Measurements from ENCODE around the gene LNPEP. TPM values are rescaled to one million over a fixed set of nuclear protein-coding genes. Genes with fewer than 3 reads are reported as not detected.

LNPEP gene
- total and polyA plus RNA-seq, 2 donors (not counting 1 experiment from before 2014, with no cell fraction given): 10.5 to 92.9 TPM

- no peaks in the 10 kb centered on the region for H3K27me3 ChIP-seq (replicated peaks in 1 of 4; ENCODE audit: control extremely low read depth in 1 of 4, control insufficient read depth in 3 of 4, insufficient read depth in 4 of 4, low read length in 3 of 4)
- Mint-ChIP-seq H3K27me3 (no peaks in the 10 kb centered on the region), H3K4me1 (peaks cover 6% of the 10 kb centered on the region), H3K4me3 (no peak overlapping the region), H3K9me3 (ENCODE audit: insufficient read depth) (no peaks in the 10 kb centered on the region), H3K27ac (peak overlapping the region; percentile 16)
- no peak overlapping the region for H3K4me2 ChIP-seq (replicated peaks; ENCODE audit: low read depth, low read length, poor library complexity, severe bottlenecking)
- H3K36me3 ChIP-seq (replicated peaks in 1 of 2; ENCODE audit: control extremely low read depth in 1 of 2, control insufficient read depth in 1 of 2, extremely low read depth in 1 of 2, insufficient read depth in 2 of 2, low read length in 1 of 2): peaks cover 11 to 73% of the 10 kb centered on the region in 2 experiments
- H4K20me1 ChIP-seq (ENCODE audit: control insufficient read depth, insufficient read depth, low read length, poor library complexity, severe bottlenecking): no peaks in the 10 kb centered on the region
- DNase-seq (no peak), ATAC-seq (ENCODE audit: low read depth) (no peak)
- no peak overlapping the region for H3K9ac ChIP-seq (ENCODE audit: low read length)
- intact Hi-C loops (cut with micrococcal nuclease): no loop called here
- H3K79me2 ChIP-seq (ENCODE audit: control insufficient read depth, insufficient read depth, low read length): peaks cover 12% of the 10 kb centered on the region
- no peaks in the 10 kb centered on the region for H3K9me3 ChIP-seq (ENCODE audit: control extremely low read depth in 1 of 3, control insufficient read depth in 2 of 3, insufficient read depth in 1 of 3, low read length in 2 of 3)
- peak overlapping the region in 1 of 2 donors; percentile 42 for H3K27ac ChIP-seq (ENCODE audit: low read length in 2 of 2)
- H3K4me3 ChIP-seq (ENCODE audit: control extremely low read depth in 1 of 5, extremely low read depth in 1 of 5, insufficient read depth in 1 of 5, low read depth in 2 of 5, low read length in 4 of 5): no peak overlapping the region
- H3K4me1 ChIP-seq (ENCODE audit: control insufficient read depth in 2 of 2, insufficient read depth in 2 of 2, low read length in 2 of 2): no peaks in the 10 kb centered on the region
- no peak overlapping the region for H2AFZ ChIP-seq (ENCODE audit: insufficient read depth, low read depth, low read length, poor library complexity, severe bottlenecking)
- TF ChIP-seq EZH2 (IDR thresholded peaks at IDR 0.05; ENCODE audit: borderline replicate concordance, insufficient read depth, low read depth, low read length, poor library complexity, severe bottlenecking) (no peak), CTCF (IDR thresholded peaks at IDR 0.05) (no peak)
- no CpG with 5 or more reads among the region's 2 CpGs for WGBS (ENCODE audit: insufficient coverage)
- ChIA-PET CTCF (interaction anchor here (1.3 kb wide), 1 partner anchor 17 kb away, joined by 3 read pairs; no protein-coding TSS in a partner anchor), POLR2A (no interaction called here)
These were observed 22.6 kb upstream of the LNPEP start for GRCh38 chr5:96913233-96913632.

GRCh38 chr5:96919754-96920197, 16.1 kb upstream of the LNPEP start:
- Histone ChIP-seq H3K27ac (ENCODE audit: low read length in 2 of 2) (peak overlapping the region in 1 of 2 donors; percentile 63), H3K4me1 (ENCODE audit: control insufficient read depth in 2 of 2, insufficient read depth in 2 of 2, low read length in 2 of 2) (peaks cover 6 to 17% of the 10 kb centered on the region in 2 donors), H3K27me3 (replicated peaks in 1 of 4; ENCODE audit: control extremely low read depth in 1 of 4, control insufficient read depth in 3 of 4, insufficient read depth in 4 of 4, low read length in 3 of 4) (no peaks in the 10 kb centered on the region), H3K9me3 (ENCODE audit: control extremely low read depth in 1 of 3, control insufficient read depth in 2 of 3, insufficient read depth in 1 of 3, low read length in 2 of 3) (no peaks in the 10 kb centered on the region), H2AFZ (ENCODE audit: insufficient read depth, low read depth, low read length, poor library complexity, severe bottlenecking) (no peak overlapping the region), H3K4me3 (ENCODE audit: control extremely low read depth in 1 of 5, extremely low read depth in 1 of 5, insufficient read depth in 1 of 5, low read depth in 2 of 5, low read length in 4 of 5) (no peak overlapping the region), H3K79me2 (ENCODE audit: control insufficient read depth, insufficient read depth, low read length) (peaks cover 16% of the 10 kb centered on the region), H4K20me1 (ENCODE audit: control insufficient read depth, insufficient read depth, low read length, poor library complexity, severe bottlenecking) (no peaks in the 10 kb centered on the region), H3K9ac (ENCODE audit: low read length) (no peak overlapping the region), H3K4me2 (replicated peaks; ENCODE audit: low read depth, low read length, poor library complexity, severe bottlenecking) (no peak overlapping the region), H3K36me3 (replicated peaks in 1 of 2; ENCODE audit: control extremely low read depth in 1 of 2, control insufficient read depth in 1 of 2, extremely low read depth in 1 of 2, insufficient read depth in 2 of 2, low read length in 1 of 2) (peaks cover 8 to 27% of the 10 kb centered on the region in 2 experiments)
- ATAC-seq (ENCODE audit: low read depth) (no peak), DNase-seq (no peak)
- no peak overlapping the region for H3K27ac Mint-ChIP-seq
- H3K4me3 Mint-ChIP-seq: no peak overlapping the region
- no peak for TF ChIP-seq EZH2 (IDR thresholded peaks at IDR 0.05; ENCODE audit: borderline replicate concordance, insufficient read depth, low read depth, low read length, poor library complexity, severe bottlenecking)
- TF ChIP-seq CTCF (IDR thresholded peaks at IDR 0.05): no peak
- POLR2A ChIA-PET: interaction anchor here (0.6 kb wide), 1 partner anchor 227 kb away, joined by 9 read pairs; no protein-coding TSS in a partner anchor
- no peaks in the 10 kb centered on the region for H3K9me3 Mint-ChIP-seq (ENCODE audit: insufficient read depth)
- WGBS (ENCODE audit: insufficient coverage): 70% methylated on average over 1 of the region's 4 CpGs
- CTCF ChIA-PET: no interaction called here
- intact Hi-C loops (cut with micrococcal nuclease): no loop called here
- H3K4me1 Mint-ChIP-seq: peaks cover 27% of the 10 kb centered on the region
- no peaks in the 10 kb centered on the region for H3K27me3 Mint-ChIP-seq

All from B cell (primary cell).